NCI-H2029 (cell line): ENCODE measurements around the gene POLR2B.
"Not testable (repeated sequence)": the region's sequence is repeated elsewhere in the genome, so short reads cannot be mapped to it uniquely, and the experiment has no call there.

Experiments used
- DNase-seq: peaks from one replicate; lab custom pipeline; 2025; lab: John Stamatoyannopoulos, UW

POLR2B gene

DNA sequence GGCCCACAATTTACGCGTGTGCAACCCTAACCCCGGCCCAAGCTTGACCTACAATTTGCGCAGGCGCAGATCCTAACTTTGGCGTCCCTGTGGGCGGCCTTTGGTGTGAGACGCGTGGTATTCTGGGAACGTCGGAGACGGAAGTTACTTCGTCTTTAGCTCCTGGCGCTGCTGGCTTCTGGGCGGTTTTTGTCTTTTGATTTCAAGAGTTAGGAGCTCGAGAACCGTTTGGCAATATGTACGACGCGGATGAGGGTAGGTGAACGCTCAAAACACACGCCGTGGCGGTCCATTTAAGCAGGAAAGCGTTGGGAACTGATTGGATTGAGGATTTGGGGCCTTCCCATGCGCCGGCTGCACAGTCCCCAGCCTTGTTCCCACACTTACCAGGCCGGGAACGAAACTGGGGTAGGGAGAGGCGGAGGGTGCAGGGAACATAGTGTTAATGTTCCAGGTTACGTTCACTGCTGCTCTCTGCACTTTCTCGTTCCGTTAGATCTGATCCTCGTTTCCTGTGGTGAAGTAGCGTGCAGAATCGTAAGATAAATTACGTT lies at the start of gene POLR2B:
Gene POLR2B, plus strand, starts transcription at position 147 of the 554 bp plus-strand sequence. Its CDS starts 90 bp downstream, at position 237.
- peak; percentile 94 for DNase-seq

DNA sequence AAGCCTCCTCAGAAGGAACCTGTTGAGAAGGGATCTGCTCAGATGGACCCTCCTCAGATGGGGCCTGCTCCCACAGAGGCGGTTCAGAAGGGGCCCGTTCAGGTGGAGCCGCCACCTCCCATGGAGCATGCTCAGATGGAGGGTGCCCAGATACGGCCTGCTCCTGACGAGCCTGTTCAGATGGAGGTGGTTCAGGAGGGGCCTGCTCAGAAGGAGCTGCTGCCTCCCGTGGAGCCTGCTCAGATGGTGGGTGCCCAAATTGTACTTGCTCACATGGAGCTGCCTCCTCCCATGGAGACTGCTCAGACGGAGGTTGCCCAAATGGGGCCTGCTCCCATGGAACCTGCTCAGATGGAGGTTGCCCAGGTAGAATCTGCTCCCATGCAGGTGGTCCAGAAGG lies 48.1 kb upstream of the POLR2B start:
- DNase-seq = no peak

- no peak for DNase-seq
These were observed 46.8 kb upstream of the POLR2B start for GRCh38 chr4:56931924-56932323.

GRCh38 chr4:56937262-56937661 lies 41.4 kb upstream of the POLR2B start:
- DNase-seq = no peak

DNA sequence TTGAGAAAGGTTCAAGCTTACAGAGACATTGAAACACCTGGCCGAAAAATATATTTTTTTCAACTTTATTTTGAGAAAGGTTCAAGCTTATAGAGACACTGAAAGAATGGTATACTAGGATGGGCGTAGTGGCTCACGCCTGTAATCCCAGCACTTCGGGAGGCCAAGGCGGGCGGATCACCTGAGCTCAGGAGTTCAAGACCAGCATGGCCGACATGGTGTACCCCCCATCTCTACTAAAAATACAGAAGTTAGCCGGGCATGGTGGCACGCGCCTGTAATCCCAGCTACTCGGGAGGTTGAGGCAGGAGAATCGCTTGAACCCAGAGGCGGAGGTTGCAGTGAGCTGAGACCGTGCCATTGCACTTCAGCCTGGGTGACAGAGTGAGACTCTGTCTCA lies 38.9 kb upstream of the POLR2B start:
- not testable (repeated sequence) for DNase-seq

- DNase-seq = no peak
These were observed 38.3 kb upstream of the POLR2B start for GRCh38 chr4:56940403-56940802.

DNA sequence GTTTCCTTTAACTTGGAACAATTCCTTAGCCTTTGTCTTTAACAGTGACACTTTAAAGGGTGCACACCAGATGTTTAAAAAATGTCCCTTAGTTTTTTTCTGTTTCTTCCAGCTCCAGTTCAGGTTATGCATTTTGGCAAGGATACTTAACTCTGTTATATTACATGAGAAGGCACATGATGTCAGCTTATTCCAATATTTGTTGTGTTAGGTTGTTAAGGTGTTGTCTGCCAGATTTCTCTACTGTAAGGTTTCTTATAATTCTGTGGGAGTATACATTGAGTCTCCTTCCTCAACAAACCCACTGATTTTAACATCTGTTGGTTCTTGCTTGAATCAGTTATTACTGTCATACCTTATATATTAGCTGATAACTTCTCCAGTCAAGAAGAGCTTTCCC lies 37.7 kb upstream of the POLR2B start:
- DNase-seq = no peak

- DNase-seq = no peak
These were observed 37.3 kb upstream of the POLR2B start for GRCh38 chr4:56941403-56941802.

GRCh38 chr4:56953680-56954520 lies 24.8 kb upstream of the POLR2B start:
- no peak for DNase-seq

DNA sequence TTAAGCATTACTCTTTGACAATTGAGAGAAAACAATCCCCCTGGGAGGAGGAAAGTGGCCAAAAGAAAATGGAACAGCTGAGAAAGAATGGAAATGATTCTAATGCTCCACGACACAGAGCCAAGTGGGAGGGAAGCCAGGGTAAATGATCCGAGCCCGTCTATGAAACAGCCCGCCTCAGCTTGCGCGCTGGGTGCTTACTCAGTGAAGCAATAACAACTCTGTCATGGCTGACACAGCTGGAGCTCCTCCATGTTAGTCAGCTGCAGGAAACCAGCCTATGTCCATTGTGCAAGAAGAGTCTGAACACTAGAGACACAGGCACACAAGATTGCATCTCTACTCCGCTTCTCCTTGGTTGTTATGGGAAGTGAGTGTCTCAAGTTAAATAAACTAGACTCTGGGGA lies 20.6 kb upstream of the POLR2B start:
- peak; percentile 61 for DNase-seq

GRCh38 chr4:56959100-56959499 lies 19.6 kb upstream of the POLR2B start:
- DNase-seq = peak; percentile 6

GRCh38 chr4:56961107-56961500 lies 17.6 kb upstream of the POLR2B start:
- DNase-seq = no peak

DNA sequence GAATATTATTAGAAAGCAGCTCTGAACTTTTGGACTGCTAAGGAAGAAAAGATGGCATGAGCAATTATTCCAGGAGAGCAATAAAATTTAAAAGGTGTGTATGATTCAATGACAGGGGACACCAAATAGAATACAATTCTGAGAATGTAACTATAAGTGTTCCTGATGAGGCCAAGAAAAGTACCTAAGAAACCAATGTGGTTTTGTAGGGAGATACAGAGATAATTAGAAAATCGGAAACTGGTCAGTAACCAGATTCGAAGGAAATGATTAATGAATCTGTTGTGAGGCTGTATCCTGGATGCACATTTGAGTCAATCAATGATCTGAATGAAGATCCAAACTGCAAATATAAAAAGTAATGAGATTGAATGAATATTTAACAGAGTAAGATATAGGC lies 7.3 kb upstream of the POLR2B start:
- DNase-seq = no peak

GRCh38 chr4:56972389-56972788 lies 6.3 kb upstream of the POLR2B start:
- no peak for DNase-seq

DNA sequence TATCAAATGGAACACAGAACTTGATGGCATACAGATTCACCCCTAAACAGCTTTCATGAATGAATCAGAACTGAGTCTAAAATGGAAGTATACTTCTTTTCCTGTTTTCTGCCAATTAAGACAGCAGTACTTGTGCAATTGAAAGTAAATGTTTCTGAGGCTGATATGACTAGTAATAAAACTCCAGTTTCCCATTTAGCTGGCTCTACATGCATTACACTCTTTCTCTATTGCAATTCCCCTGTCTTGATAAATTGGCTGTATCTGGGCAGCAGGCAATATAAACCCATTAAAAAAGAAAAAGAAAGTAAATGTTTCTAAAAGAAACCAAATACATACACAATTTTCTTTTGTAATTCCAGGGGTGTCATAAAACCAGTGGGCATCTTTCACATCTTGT lies 5.9 kb upstream of the POLR2B start:
- DNase-seq = no peak

GRCh38 chr4:56973336-56973735 lies 5.4 kb upstream of the POLR2B start:
- DNase-seq = no peak

GRCh38 chr4:56976283-56976836 lies 2.3 kb upstream of the POLR2B start:
- DNase-seq = no peak

GRCh38 chr4:56976837-56977320 lies 1.8 kb upstream of the POLR2B start:
- peak; percentile 46 for DNase-seq

- DNase-seq = peak; percentile 96
These were observed 1.2 kb upstream of the POLR2B start, which contains the start of gene NOA1 for GRCh38 chr4:56977321-56978012. Gene NOA1, minus strand, starts transcription at chr4:56977606. Its CDS starts 21 bp downstream, at chr4:56977585.

DNA sequence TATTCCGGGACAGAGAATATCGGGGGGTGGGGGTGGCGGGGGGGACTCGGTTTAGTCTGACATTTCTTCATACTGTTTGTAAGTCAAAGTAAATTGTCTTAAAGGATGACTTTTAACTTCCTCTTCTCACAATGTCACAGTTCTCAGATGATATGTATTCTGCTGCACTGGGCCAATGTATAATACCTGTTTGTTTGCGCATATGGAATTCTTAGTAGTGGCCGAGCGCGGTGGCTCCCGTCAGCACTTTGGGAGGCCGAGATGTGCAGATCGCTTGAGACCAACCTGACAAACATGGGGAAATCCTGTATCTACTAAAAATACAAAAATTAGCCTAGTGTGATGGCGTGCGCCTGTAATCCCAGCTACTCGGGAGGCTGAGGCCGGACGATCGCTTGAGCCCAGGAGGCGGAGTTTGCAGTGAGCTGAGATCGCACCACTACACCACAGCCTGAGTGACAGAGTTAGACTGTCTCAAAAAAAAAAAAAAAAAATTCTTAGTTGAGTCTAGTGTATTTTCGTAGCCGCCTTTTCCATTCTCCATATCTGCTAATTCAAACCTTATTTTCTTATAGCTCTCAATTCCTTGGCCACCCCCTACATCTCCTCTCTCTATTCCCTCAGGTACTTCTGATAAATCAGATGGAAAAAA lies 851 bp downstream of the POLR2B start:
- no peak for DNase-seq

GRCh38 chr4:56981795-56982201 lies 3.1 kb downstream of the POLR2B start:
- no peak for DNase-seq

DNA sequence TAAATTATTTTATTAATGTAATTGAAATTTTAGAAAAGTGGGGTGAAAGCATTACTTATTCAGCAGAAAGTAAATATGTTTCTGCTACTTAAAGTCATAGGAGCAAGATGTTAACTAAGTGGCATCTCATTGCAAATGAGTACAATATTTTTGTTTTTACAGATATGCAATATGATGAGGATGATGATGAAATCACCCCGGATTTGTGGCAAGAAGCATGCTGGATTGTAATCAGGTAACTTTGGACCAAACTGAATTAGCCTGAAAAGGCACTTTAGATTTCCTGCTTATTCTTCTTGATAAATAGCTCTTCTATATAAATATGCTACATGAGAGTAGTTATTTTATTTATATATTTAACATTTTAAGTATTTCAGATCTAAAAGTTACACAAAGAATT lies 7.5 kb downstream of the POLR2B start:
- no peak for DNase-seq
